Keratinocyte (primary cell): ENCODE results near the gene ETV1. TPM values are rescaled to one million over a fixed set of nuclear protein-coding genes. Genes with fewer than 3 reads are reported as not detected.

Source experiments
- DNase-seq: peaks from one replicate; pipeline ENCODE4 v3.0.0-alpha.2; 2011; ENCODE audit warnings: low read depth, missing footprints, low spot score
- FAIRE-seq: peaks from 2 replicates; lab custom pipeline; 2011; peaks lifted over from hg19 to GRCh38; lab: Jason Lieb, UNC
- H2AFZ ChIP-seq: 2 replicates; pipeline ENCODE4 v1.6.0; 2012; ENCODE audit warnings: low read length, control low read depth, inconsistent platforms; ENCODE audit not compliant: control insufficient read depth
- H3K27ac ChIP-seq: 2 replicates; pipeline ENCODE4 v1.5.1; 2011; ENCODE audit warnings: low read length; ENCODE audit not compliant: control insufficient read depth, insufficient read depth
- H3K27me3 ChIP-seq: 3 replicates; pipeline ENCODE4 v1.6.0; 2011; ENCODE audit warnings: low read length; ENCODE audit not compliant: control insufficient read depth, insufficient read depth; ENCODE audit errors: extremely low read depth
- H3K36me3 ChIP-seq, 2 experiments: 2 replicates in 1 of 2; 3 replicates in 1 of 2; pipeline ENCODE4 v1.5.1; 2011; ENCODE audit warnings: low read length in 2 of 2, mild to moderate bottlenecking in 1 of 2; ENCODE audit not compliant: control insufficient read depth in 2 of 2, insufficient read depth in 2 of 2; ENCODE audit errors: extremely low read depth in 1 of 2
- H3K4me1 ChIP-seq: 3 replicates; pipeline ENCODE4 v1.5.1; 2011; ENCODE audit warnings: low read length; ENCODE audit not compliant: control insufficient read depth, insufficient read depth; ENCODE audit errors: extremely low read depth
- H3K4me2 ChIP-seq: 3 replicates; pipeline ENCODE4 v1.6.0; 2011; ENCODE audit warnings: low read depth, low read length; ENCODE audit not compliant: control insufficient read depth, insufficient read depth; ENCODE audit errors: extremely low read depth
- H3K4me3 ChIP-seq, 3 experiments: fragments of 200-600 bp in 1 of 3; sonication (generic) in 1 of 3; 2 replicates in 2 of 3; 3 replicates in 1 of 3; pipeline ENCODE4 v1.5.1; 2011 to 2016; ENCODE audit warnings: low read length in 3 of 3, mild to moderate bottlenecking in 3 of 3, control low read depth in 2 of 3, inconsistent platforms in 1 of 3, low read depth in 1 of 3, mixed read lengths in 1 of 3, mixed run types in 1 of 3, moderate library complexity in 1 of 3; ENCODE audit not compliant: control insufficient read depth in 2 of 3, insufficient read depth in 2 of 3; ENCODE audit errors: extremely low read depth in 1 of 3
- H3K79me2 ChIP-seq: 2 replicates; pipeline ENCODE4 v1.6.0; 2012; ENCODE audit warnings: low read length; ENCODE audit not compliant: control insufficient read depth, insufficient read depth
- H3K9ac ChIP-seq: 3 replicates; pipeline ENCODE4 v1.6.0; 2011; ENCODE audit warnings: low read length; ENCODE audit not compliant: control insufficient read depth, insufficient read depth; ENCODE audit errors: extremely low read depth
- H3K9me1 ChIP-seq: 3 replicates; pipeline ENCODE4 v1.6.0; 2011; ENCODE audit warnings: low read length; ENCODE audit not compliant: control insufficient read depth, insufficient read depth; ENCODE audit errors: extremely low read depth
- H3K9me3 ChIP-seq: 2 replicates; pipeline ENCODE4 v1.5.1; 2012; ENCODE audit warnings: low read depth, low read length; ENCODE audit not compliant: control insufficient read depth
- H4K20me1 ChIP-seq: 3 replicates; pipeline ENCODE4 v1.6.0; 2011; ENCODE audit warnings: low read length; ENCODE audit not compliant: control insufficient read depth, insufficient read depth; ENCODE audit errors: extremely low read depth
- CTCF ChIP-seq, 3 experiments: IDR thresholded peaks in 1 of 3; conservative IDR thresholded peaks in 1 of 3; optimal IDR thresholded peaks in 1 of 3; 2 replicates in 2 of 3; 3 replicates in 1 of 3; pipeline versions ENCODE3 to v1.5.1; 2011; ENCODE audit warnings: low read length in 3 of 3, mild to moderate bottlenecking in 3 of 3, moderate library complexity in 2 of 3, control low read depth in 1 of 3, inconsistent platforms in 1 of 3; ENCODE audit not compliant: insufficient read depth in 2 of 3; ENCODE audit errors: extremely low read depth in 1 of 3
- EZH2 ChIP-seq: IDR thresholded peaks from one replicate; pipeline ENCODE4 v1.6.1; 2012; ENCODE audit warnings: inconsistent platforms, mild to moderate bottlenecking, low read length, moderate library complexity
- dilution Hi-C: fragments of 300-500 bp; cut with MboI; formaldehyde crosslinking; loops from one replicate; pipeline ENCODE4 v1.7.0; 2020; ENCODE audit warnings: low sequenced_read_pairs; ENCODE audit not compliant: extremely low pct_ligation_motif_present
- polyA plus RNA-seq, 5 experiments: library from polyadenylated mRNA; depleted of rRNA in 3 of 5; stranded (reverse) in 3 of 5; stranded (forward) in 1 of 5; unstranded in 1 of 5; fragments of >200 nt; gene quantifications; 1 replicate in 1 of 5; 2 replicates in 3 of 5; 3 replicates in 1 of 5; pipeline versions ENCODE4 v1.2.1 to v1.2.3, GENCODE V29; 2011 to 2012; ENCODE audit warnings: missing spikeins in 2 of 5, low read depth in 1 of 5, low replicate concordance in 1 of 5

ETV1 gene
- polyA plus RNA-seq, 1 donor (not counting 4 experiments of a cell fraction or from before 2014, with no cell fraction given): 5.0 TPM

- Histone ChIP-seq H3K4me1 (no peaks in the 10 kb centered on the region), H3K27me3 (no peaks in the 10 kb centered on the region), H4K20me1 (no peaks in the 10 kb centered on the region), H3K79me2 (no peaks in the 10 kb centered on the region), H3K27ac (no peak overlapping the region), H3K9me1 (no peaks in the 10 kb centered on the region), H3K4me3 (no peak overlapping the region), H3K9me3 (no peaks in the 10 kb centered on the region), H3K4me2 (no peak overlapping the region), H2AFZ (no peak overlapping the region), H3K36me3 (no peaks in the 10 kb centered on the region), H3K9ac (no peak overlapping the region)
- no peak for DNase-seq
- dilution Hi-C loops: no loop called here
- FAIRE-seq: no peak
- TF ChIP-seq CTCF (optimal IDR thresholded peaks at IDR 0.05 in 1 of 3, IDR thresholded peaks at IDR 0.05 in 1 of 3, conservative IDR thresholded peaks at IDR 0.05 in 1 of 3; ENCODE audit: extremely low read depth in 1 of 3, insufficient read depth in 2 of 3, low read length in 3 of 3) (no peak), EZH2 (no peak)
Measured at GRCh38 chr7:13949939-13950338, 39.5 kb downstream of the ETV1 start.

- H3K27ac ChIP-seq: no peak overlapping the region
- H4K20me1 ChIP-seq: no peaks in the 10 kb centered on the region
- H3K36me3 ChIP-seq: no peaks in the 10 kb centered on the region
- TF ChIP-seq CTCF (optimal IDR thresholded peaks at IDR 0.05 in 1 of 3, IDR thresholded peaks at IDR 0.05 in 1 of 3, conservative IDR thresholded peaks at IDR 0.05 in 1 of 3; ENCODE audit: extremely low read depth in 1 of 3, insufficient read depth in 2 of 3, low read length in 3 of 3): no peak
- no peak for TF ChIP-seq EZH2
- H3K4me3 ChIP-seq: no peak overlapping the region
- no peaks in the 10 kb centered on the region for H3K9me3 ChIP-seq
- no peak overlapping the region for H3K9ac ChIP-seq
- H3K4me1 ChIP-seq: no peaks in the 10 kb centered on the region
- H3K79me2 ChIP-seq: no peaks in the 10 kb centered on the region
- no peaks in the 10 kb centered on the region for H3K27me3 ChIP-seq
- no peak overlapping the region for H3K4me2 ChIP-seq
- no peak overlapping the region for H2AFZ ChIP-seq
- dilution Hi-C loops: no loop called here
- no peaks in the 10 kb centered on the region for H3K9me1 ChIP-seq
- FAIRE-seq (no peak), DNase-seq (no peak)
Measured at GRCh38 chr7:13949445-13949844, 40.0 kb downstream of the ETV1 start.
